ENCODE data around the gene ALPK1. TPM values are rescaled to one million over a fixed set of nuclear protein-coding genes. Genes with fewer than 3 reads are reported as not detected.

ALPK1 gene
- total and polyA plus RNA-seq, 2 of the 8 experiments (the other 6 are each of a cell fraction or from before 2014, with no cell fraction given) = 0.08 to 0.43 TPM

- TF ChIP-seq CHD7 (IDR thresholded peaks at IDR 0.05; ENCODE audit: insufficient replicate concordance, low read length) (no peak), EZH2 (IDR thresholded peaks at IDR 0.05; ENCODE audit: low read depth, low read length, severe bottlenecking) (no peak), RNF2 (IDR thresholded peaks at IDR 0.05; ENCODE audit: borderline replicate concordance, low read depth, low read length, missing control alignments, poor library complexity, severe bottlenecking) (no peak), KDM1A (IDR thresholded peaks at IDR 0.05; ENCODE audit: borderline replicate concordance, low read length) (no peak)
These were observed 60.7 kb downstream of the ALPK1 start (continued) for GRCh38 chr4:112357897-112358296.
